HG02938 (cell line): ENCODE data around the gene GVQW3.

ENCODE experiments used
- ATAC-seq: cut with Tn5 transposase; IDR thresholded peaks from one replicate; pipeline ENCODE4 v1.9.1; 2021; ENCODE audit warnings: mild to moderate bottlenecking, moderate library complexity; ENCODE audit not compliant: unreplicated experiment

Gene GVQW3

GRCh38 chr11:76444384-76445120 is 63.4 kb downstream of the GVQW3 start, which contains the start of gene EMSY:
TSS of gene EMSY (plus strand) at chr11:76445018. CDS start at chr11:76446939, 1,921 bp downstream.
- peak; percentile 94 for ATAC-seq

GRCh38 chr11:76445121-76446084 is 64.3 kb downstream of the GVQW3 start:
- ATAC-seq: peak; percentile 26

- no peak for ATAC-seq
Measured at GRCh38 chr11:76448506-76448905, 67.4 kb downstream of the GVQW3 start.

GRCh38 chr11:76453248-76453647 is 72.1 kb downstream of the GVQW3 start:
- ATAC-seq: no peak

GRCh38 chr11:76455331-76455730 is 74.2 kb downstream of the GVQW3 start:
- no peak for ATAC-seq

- no peak for ATAC-seq
Measured at GRCh38 chr11:76455931-76456330, 74.8 kb downstream of the GVQW3 start.

- ATAC-seq: no peak
Measured at GRCh38 chr11:76456571-76456970, 75.4 kb downstream of the GVQW3 start.
